B cell (primary cell): Measurements from ENCODE around the gene CMTR1.

Experiments
- EZH2 ChIP-seq: IDR thresholded peaks from 2 replicates; pipeline ENCODE4 v1.6.1; 2012; ENCODE audit warnings: borderline replicate concordance, low read depth, mild to moderate bottlenecking, moderate library complexity, low read length; ENCODE audit not compliant: insufficient read depth, poor library complexity, severe bottlenecking
- TF ChIP-seq, protein P1 (sequence below): fragments of 200-600 bp; IDR thresholded peaks from one replicate; pipeline ENCODE4 v1.8.0; 2022; ENCODE audit warnings: antibody characterized with exemption, mild to moderate bottlenecking

DNA sequence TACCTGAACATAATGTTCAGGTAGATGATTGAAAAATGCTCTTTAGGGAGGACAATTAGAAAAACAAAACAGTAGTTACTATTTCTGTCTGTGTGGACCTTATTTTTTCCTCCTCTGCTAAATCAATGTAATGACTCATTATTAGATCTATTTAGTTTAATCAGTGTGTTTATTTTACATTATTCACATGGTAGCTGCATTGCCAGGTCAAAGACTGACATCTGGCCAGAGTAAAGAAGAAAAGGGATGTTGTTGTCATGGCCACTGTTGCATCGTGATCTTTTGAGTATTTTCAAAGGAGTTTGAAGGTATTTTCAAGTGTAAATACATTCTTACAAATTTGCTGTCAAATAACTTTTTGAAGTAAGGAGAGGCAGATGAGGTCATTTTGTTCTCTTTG lies 5.9 kb downstream of the CMTR1 start:
- TF ChIP-seq, protein P1, sequence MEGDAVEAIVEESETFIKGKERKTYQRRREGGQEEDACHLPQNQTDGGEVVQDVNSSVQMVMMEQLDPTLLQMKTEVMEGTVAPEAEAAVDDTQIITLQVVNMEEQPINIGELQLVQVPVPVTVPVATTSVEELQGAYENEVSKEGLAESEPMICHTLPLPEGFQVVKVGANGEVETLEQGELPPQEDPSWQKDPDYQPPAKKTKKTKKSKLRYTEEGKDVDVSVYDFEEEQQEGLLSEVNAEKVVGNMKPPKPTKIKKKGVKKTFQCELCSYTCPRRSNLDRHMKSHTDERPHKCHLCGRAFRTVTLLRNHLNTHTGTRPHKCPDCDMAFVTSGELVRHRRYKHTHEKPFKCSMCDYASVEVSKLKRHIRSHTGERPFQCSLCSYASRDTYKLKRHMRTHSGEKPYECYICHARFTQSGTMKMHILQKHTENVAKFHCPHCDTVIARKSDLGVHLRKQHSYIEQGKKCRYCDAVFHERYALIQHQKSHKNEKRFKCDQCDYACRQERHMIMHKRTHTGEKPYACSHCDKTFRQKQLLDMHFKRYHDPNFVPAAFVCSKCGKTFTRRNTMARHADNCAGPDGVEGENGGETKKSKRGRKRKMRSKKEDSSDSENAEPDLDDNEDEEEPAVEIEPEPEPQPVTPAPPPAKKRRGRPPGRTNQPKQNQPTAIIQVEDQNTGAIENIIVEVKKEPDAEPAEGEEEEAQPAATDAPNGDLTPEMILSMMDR, result no peak
- no peak for TF ChIP-seq EZH2
